Measurements from ENCODE around the gene DGKQ. TPM values are rescaled to one million over a fixed set of nuclear protein-coding genes. Genes with fewer than 3 reads are reported as not detected.

Gene DGKQ
- total RNA-seq, 1 experiment from 2014 or later: 15.9 TPM

- intact Hi-C loops (cut with micrococcal nuclease): no loop called here
- Mint-ChIP-seq H3K4me3 (ENCODE audit: unreplicated experiment) (no peak overlapping the region), H3K27ac (ENCODE audit: low read depth, unreplicated experiment) (no peak overlapping the region), H3K27me3 (ENCODE audit: insufficient read depth, unreplicated experiment) (no peaks in the 10 kb centered on the region), H3K4me1 (ENCODE audit: insufficient read depth, unreplicated experiment) (no peaks in the 10 kb centered on the region), H3K9me3 (ENCODE audit: unreplicated experiment) (no peaks in the 10 kb centered on the region), H3K36me3 (ENCODE audit: insufficient read depth, unreplicated experiment) (peaks cover 25% of the 10 kb centered on the region)
- no peak for DNase-seq (ENCODE audit: unreplicated experiment)
- TF ChIP-seq CTCF (IDR thresholded peaks at IDR 0.05; ENCODE audit: unreplicated experiment): no peak
- ChIA-PET POLR2A (no interaction called here), CTCF (no interaction called here)
- no TSS peak for BruUV-seq (replicated peaks)
Measured at GRCh38 chr4:1021386-1022050, 48.1 kb upstream of the DGKQ start.

GRCh38 chr4:1019729-1020470 is 46.5 kb upstream of the DGKQ start:
- ChIA-PET POLR2A (no interaction called here), CTCF (no interaction called here)
- no peaks in the 10 kb centered on the region for H3K9me3 Mint-ChIP-seq (ENCODE audit: unreplicated experiment)
- no TSS peak for BruUV-seq (replicated peaks)
- H3K4me1 Mint-ChIP-seq (ENCODE audit: insufficient read depth, unreplicated experiment): no peaks in the 10 kb centered on the region
- H3K27ac Mint-ChIP-seq (ENCODE audit: low read depth, unreplicated experiment): no peak overlapping the region
- no peak for DNase-seq (ENCODE audit: unreplicated experiment)
- TF ChIP-seq CTCF (IDR thresholded peaks at IDR 0.05; ENCODE audit: unreplicated experiment): no peak
- no peaks in the 10 kb centered on the region for H3K27me3 Mint-ChIP-seq (ENCODE audit: insufficient read depth, unreplicated experiment)
- H3K36me3 Mint-ChIP-seq (ENCODE audit: insufficient read depth, unreplicated experiment): peaks cover 15% of the 10 kb centered on the region
- H3K4me3 Mint-ChIP-seq (ENCODE audit: unreplicated experiment): no peak overlapping the region
- intact Hi-C loops (cut with micrococcal nuclease): no loop called here

GRCh38 chr4:1019320-1019719 is 46.0 kb upstream of the DGKQ start:
- no peaks in the 10 kb centered on the region for H3K4me1 Mint-ChIP-seq (ENCODE audit: insufficient read depth, unreplicated experiment)
- no peak overlapping the region for H3K27ac Mint-ChIP-seq (ENCODE audit: low read depth, unreplicated experiment)
- no peak overlapping the region for H3K4me3 Mint-ChIP-seq (ENCODE audit: unreplicated experiment)
- ChIA-PET CTCF (no interaction called here), POLR2A (no interaction called here)
- peaks cover 13% of the 10 kb centered on the region for H3K36me3 Mint-ChIP-seq (ENCODE audit: insufficient read depth, unreplicated experiment)
- no peaks in the 10 kb centered on the region for H3K27me3 Mint-ChIP-seq (ENCODE audit: insufficient read depth, unreplicated experiment)
- TF ChIP-seq CTCF (IDR thresholded peaks at IDR 0.05; ENCODE audit: unreplicated experiment): no peak
- no peak for DNase-seq (ENCODE audit: unreplicated experiment)
- intact Hi-C loops (cut with micrococcal nuclease): no loop called here
- no TSS peak for BruUV-seq (replicated peaks)
- no peaks in the 10 kb centered on the region for H3K9me3 Mint-ChIP-seq (ENCODE audit: unreplicated experiment)

GRCh38 chr4:1018147-1019020 is 45.0 kb upstream of the DGKQ start:
- no peak for TF ChIP-seq CTCF (IDR thresholded peaks at IDR 0.05; ENCODE audit: unreplicated experiment)
- Mint-ChIP-seq H3K9me3 (ENCODE audit: unreplicated experiment) (no peaks in the 10 kb centered on the region), H3K4me3 (ENCODE audit: unreplicated experiment) (no peak overlapping the region), H3K36me3 (ENCODE audit: insufficient read depth, unreplicated experiment) (peaks cover 13% of the 10 kb centered on the region), H3K4me1 (ENCODE audit: insufficient read depth, unreplicated experiment) (no peaks in the 10 kb centered on the region), H3K27me3 (ENCODE audit: insufficient read depth, unreplicated experiment) (no peaks in the 10 kb centered on the region), H3K27ac (ENCODE audit: low read depth, unreplicated experiment) (no peak overlapping the region)
- POLR2A ChIA-PET: no interaction called here
- CTCF ChIA-PET: no interaction called here
- no TSS peak for BruUV-seq (replicated peaks)
- intact Hi-C loops (cut with micrococcal nuclease): no loop called here
- no peak for DNase-seq (ENCODE audit: unreplicated experiment)
